SK-N-SH (cell line): Measurements from ENCODE around the gene PTMS. TPM values are rescaled to one million over a fixed set of nuclear protein-coding genes. Genes with fewer than 3 reads are reported as not detected.

ENCODE experiments used
- CTCF ChIA-PET: fragments of 300-600, 350-600 bp; formaldehyde crosslinking; extraction: SDS; loops from one replicate; lab custom pipeline; 2021; lab: Yijun Ruan, JAX
- POLR2A ChIA-PET: fragments of 350-600 bp; sonication (Branson Sonifier 250); formaldehyde crosslinking; extraction: SDS; loops from one replicate; lab custom pipeline; 2020; ENCODE audit warnings: antibody characterized with exemption, inconsistent platforms; lab: Yijun Ruan, JAX
- DNase-seq: peaks from one replicate; pipeline ENCODE4 v3.0.0; 2012
- H2AFZ ChIP-seq: fragments of 200-600 bp; sonication (generic); 2 replicates; pipeline ENCODE4 v1.8.1; 2016; ENCODE audit warnings: antibody characterized with exemption, mild to moderate bottlenecking, low read depth
- H3F3A ChIP-seq: fragments of 200-600 bp; sonication (generic); replicated peaks from 2 replicates; pipeline ENCODE3; 2016; ENCODE audit warnings: antibody characterized with exemption, mild to moderate bottlenecking; ENCODE audit not compliant: insufficient read depth
- H3K27ac ChIP-seq, 2 experiments: fragments of 200-500 bp in 1 of 2; fragments of 200-600 bp in 1 of 2; sonication (Bioruptor generic) in 1 of 2; sonication (generic), shearing (Covaris generic) in 1 of 2; 2 replicates each; pipeline versions ENCODE4 v1.5.1 to v1.6.1; 2014 to 2016; ENCODE audit warnings: low read depth in 2 of 2, inconsistent platforms in 1 of 2, low read length in 1 of 2, mild to moderate bottlenecking in 1 of 2, mixed read lengths in 1 of 2
- H3K27me3 ChIP-seq: fragments of 200-600 bp; sonication (generic), shearing (Covaris generic); 2 replicates; pipeline ENCODE4 v1.6.1; 2016; ENCODE audit warnings: mixed run types; ENCODE audit not compliant: insufficient read depth
- H3K36me3 ChIP-seq, 2 experiments: fragments of 200-500 bp in 1 of 2; fragments of 200-600 bp in 1 of 2; sonication (Bioruptor generic) in 1 of 2; sonication (generic) in 1 of 2; replicated peaks in 1 of 2; 2 replicates each; pipeline versions ENCODE3 to v1.5.1; 2014 to 2016; ENCODE audit warnings: low read length in 1 of 2, mild to moderate bottlenecking in 1 of 2; ENCODE audit not compliant: insufficient read depth in 2 of 2, control insufficient read depth in 1 of 2
- H3K4me1 ChIP-seq, 2 experiments: fragments of 200-500 bp in 1 of 2; fragments of 200-600 bp in 1 of 2; sonication (Bioruptor generic) in 1 of 2; sonication (generic), shearing (Covaris generic) in 1 of 2; 2 replicates each; pipeline versions ENCODE4 v1.5.1 to v1.6.1; 2014 to 2016; ENCODE audit warnings: low read depth in 1 of 2, low read length in 1 of 2, mixed run types in 1 of 2; ENCODE audit not compliant: insufficient read depth in 2 of 2, control insufficient read depth in 1 of 2
- H3K4me2 ChIP-seq: fragments of 200-600 bp; sonication (generic), shearing (Covaris generic); 2 replicates; pipeline ENCODE4 v1.6.1; 2017; ENCODE audit warnings: mixed run types
- H3K4me3 ChIP-seq, 2 experiments: fragments of 200-500 bp in 1 of 2; fragments of 200-600 bp in 1 of 2; sonication (Bioruptor generic) in 1 of 2; sonication (generic), shearing (Covaris generic) in 1 of 2; 2 replicates each; pipeline versions ENCODE4 v1.5.1 to v1.8.1; 2014 to 2016; ENCODE audit warnings: low read depth in 2 of 2, inconsistent platforms in 1 of 2, low read length in 1 of 2, mild to moderate bottlenecking in 1 of 2, mixed read lengths in 1 of 2, moderate library complexity in 1 of 2
- H3K79me2 ChIP-seq: fragments of 200-600 bp; sonication (generic); 2 replicates; pipeline ENCODE4 v1.8.1; 2017; ENCODE audit warnings: mild to moderate bottlenecking; ENCODE audit not compliant: insufficient read depth
- H3K9ac ChIP-seq: fragments of 200-600 bp; sonication (generic); 2 replicates; pipeline ENCODE4 v1.6.1; 2017; ENCODE audit warnings: mixed run types
- H3K9me2 ChIP-seq: fragments of 200-600 bp; sonication (generic); 2 replicates; pipeline ENCODE4 v1.6.1; 2017; ENCODE audit warnings: mixed run types
- H3K9me3 ChIP-seq: fragments of 200-600 bp; sonication (generic); 2 replicates; pipeline ENCODE4 v1.6.1; 2017; ENCODE audit warnings: mixed run types, mild to moderate bottlenecking, moderate library complexity
- H4K20me1 ChIP-seq: fragments of 200-600 bp; sonication (generic); 2 replicates; pipeline ENCODE4 v1.6.1; 2017; ENCODE audit warnings: mild to moderate bottlenecking, mixed run types; ENCODE audit not compliant: insufficient read depth
- CHD2 ChIP-seq: fragments of 150-350 bp; IDR thresholded peaks from 2 replicates; pipeline ENCODE4 v1.6.1; 2018; ENCODE audit warnings: low read length; ENCODE audit not compliant: partially characterized antibody
- FOXM1 ChIP-seq: IDR thresholded peaks from 2 replicates; pipeline ENCODE4 v1.4.0; 2012; ENCODE audit warnings: low read depth, mild to moderate bottlenecking
- GABPA ChIP-seq: IDR thresholded peaks from 2 replicates; pipeline ENCODE4 v1.4.0; 2012; ENCODE audit warnings: low read depth, mild to moderate bottlenecking
- IRF3 ChIP-seq: fragments of 150-350 bp; IDR thresholded peaks from 2 replicates; pipeline ENCODE4 v1.6.1; 2016; ENCODE audit warnings: mild to moderate bottlenecking, low read depth, low read length
- JUND ChIP-seq: IDR thresholded peaks from 2 replicates; pipeline ENCODE4 v1.4.0; 2012
- NRF1 ChIP-seq: IDR thresholded peaks from 2 replicates; pipeline ENCODE4 v1.6.1; 2012; ENCODE audit warnings: low read depth, mild to moderate bottlenecking, low read length
- POLR2AphosphoS5 ChIP-seq: IDR thresholded peaks from 2 replicates; pipeline ENCODE4 v1.6.1; 2012; ENCODE audit warnings: low read depth, low read length
- RAD21 ChIP-seq: IDR thresholded peaks from 2 replicates; pipeline ENCODE4 v1.6.1; 2012; ENCODE audit warnings: mild to moderate bottlenecking, low read length
- RCOR1 ChIP-seq: fragments of 150-350 bp; IDR thresholded peaks from 2 replicates; pipeline ENCODE4 v1.6.1; 2017; ENCODE audit warnings: antibody characterized with exemption, low read length
- RFX5 ChIP-seq: IDR thresholded peaks from 2 replicates; pipeline ENCODE4 v1.6.1; 2012; ENCODE audit warnings: mild to moderate bottlenecking, improper control_type of control experiment, low read length
- SIN3A ChIP-seq: IDR thresholded peaks from 2 replicates; pipeline ENCODE4 v1.6.1; 2012; ENCODE audit warnings: low read depth, mild to moderate bottlenecking, low read length, moderate library complexity, borderline replicate concordance
- SMC3 ChIP-seq: IDR thresholded peaks from 2 replicates; pipeline ENCODE4 v1.6.1; 2012; ENCODE audit warnings: low read depth, low read length, improper control_type of control experiment
- TAF1 ChIP-seq: IDR thresholded peaks from 2 replicates; pipeline ENCODE4 v1.6.1; 2012; ENCODE audit warnings: low read depth, mild to moderate bottlenecking, low read length, moderate library complexity, borderline replicate concordance
- TCF12 ChIP-seq: IDR thresholded peaks from 2 replicates; pipeline ENCODE4 v1.4.0; 2012
- YY1 ChIP-seq: IDR thresholded peaks from 2 replicates; pipeline ENCODE4 v1.4.0; 2012; ENCODE audit warnings: low read depth, mild to moderate bottlenecking
- WGBS: methylation state at CpG from one replicate; pipeline ENCODE4 v1.1.6; 2017; ENCODE audit warnings: low lambda C conversion rate; 5-methylcytosine and 5-hydroxymethylcytosine counted together
- polyA plus RNA-seq, 3 experiments: library from polyadenylated mRNA; depleted of rRNA; stranded (reverse); fragments of >200 nt; gene quantifications; 2 replicates each; pipeline ENCODE4 v1.2.3, GENCODE V29; 2012
- TF ChIP-seq, protein P1 (sequence below): IDR thresholded peaks from 2 replicates; pipeline ENCODE4 v1.6.1; 2012; ENCODE audit warnings: mild to moderate bottlenecking, low read depth, low read length, moderate library complexity
- TF ChIP-seq, protein P2 (sequence below): IDR thresholded peaks from 2 replicates; pipeline ENCODE4 v1.4.0; 2012; ENCODE audit warnings: low read depth, borderline replicate concordance
- TF ChIP-seq, protein P3 (sequence below): IDR thresholded peaks from 2 replicates; pipeline ENCODE4 v1.4.0; 2012; ENCODE audit warnings: low read depth
- TF ChIP-seq, protein P4 (sequence below): fragments of 200-600 bp; sonication (generic); IDR thresholded peaks from 2 replicates; pipeline ENCODE4 v1.6.1; 2017; ENCODE audit warnings: antibody characterized with exemption, mild to moderate bottlenecking, moderate library complexity

Gene PTMS
- polyA plus RNA-seq, 1 of the 3 experiments (the other 2 are of a cell fraction): 661 TPM

GRCh38 chr12:6787309-6787708 is 21.1 kb downstream of the PTMS start:
- H3K4me1 ChIP-seq: peaks cover 0 to under 1% of the 10 kb centered on the region in 2 experiments; a peak in 1 of 4 replicates
- H3K79me2 ChIP-seq: no peaks in the 10 kb centered on the region
- WGBS: 85% methylated on average over 5 of the region's 5 CpGs
- no peak overlapping the region for H2AFZ ChIP-seq
- H3K27ac ChIP-seq: no peak overlapping the region
- H3K9me3 ChIP-seq: no peaks in the 10 kb centered on the region
- TF ChIP-seq, protein P1, sequence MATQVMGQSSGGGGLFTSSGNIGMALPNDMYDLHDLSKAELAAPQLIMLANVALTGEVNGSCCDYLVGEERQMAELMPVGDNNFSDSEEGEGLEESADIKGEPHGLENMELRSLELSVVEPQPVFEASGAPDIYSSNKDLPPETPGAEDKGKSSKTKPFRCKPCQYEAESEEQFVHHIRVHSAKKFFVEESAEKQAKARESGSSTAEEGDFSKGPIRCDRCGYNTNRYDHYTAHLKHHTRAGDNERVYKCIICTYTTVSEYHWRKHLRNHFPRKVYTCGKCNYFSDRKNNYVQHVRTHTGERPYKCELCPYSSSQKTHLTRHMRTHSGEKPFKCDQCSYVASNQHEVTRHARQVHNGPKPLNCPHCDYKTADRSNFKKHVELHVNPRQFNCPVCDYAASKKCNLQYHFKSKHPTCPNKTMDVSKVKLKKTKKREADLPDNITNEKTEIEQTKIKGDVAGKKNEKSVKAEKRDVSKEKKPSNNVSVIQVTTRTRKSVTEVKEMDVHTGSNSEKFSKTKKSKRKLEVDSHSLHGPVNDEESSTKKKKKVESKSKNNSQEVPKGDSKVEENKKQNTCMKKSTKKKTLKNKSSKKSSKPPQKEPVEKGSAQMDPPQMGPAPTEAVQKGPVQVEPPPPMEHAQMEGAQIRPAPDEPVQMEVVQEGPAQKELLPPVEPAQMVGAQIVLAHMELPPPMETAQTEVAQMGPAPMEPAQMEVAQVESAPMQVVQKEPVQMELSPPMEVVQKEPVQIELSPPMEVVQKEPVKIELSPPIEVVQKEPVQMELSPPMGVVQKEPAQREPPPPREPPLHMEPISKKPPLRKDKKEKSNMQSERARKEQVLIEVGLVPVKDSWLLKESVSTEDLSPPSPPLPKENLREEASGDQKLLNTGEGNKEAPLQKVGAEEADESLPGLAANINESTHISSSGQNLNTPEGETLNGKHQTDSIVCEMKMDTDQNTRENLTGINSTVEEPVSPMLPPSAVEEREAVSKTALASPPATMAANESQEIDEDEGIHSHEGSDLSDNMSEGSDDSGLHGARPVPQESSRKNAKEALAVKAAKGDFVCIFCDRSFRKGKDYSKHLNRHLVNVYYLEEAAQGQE: no peak
- TF ChIP-seq, protein P2, sequence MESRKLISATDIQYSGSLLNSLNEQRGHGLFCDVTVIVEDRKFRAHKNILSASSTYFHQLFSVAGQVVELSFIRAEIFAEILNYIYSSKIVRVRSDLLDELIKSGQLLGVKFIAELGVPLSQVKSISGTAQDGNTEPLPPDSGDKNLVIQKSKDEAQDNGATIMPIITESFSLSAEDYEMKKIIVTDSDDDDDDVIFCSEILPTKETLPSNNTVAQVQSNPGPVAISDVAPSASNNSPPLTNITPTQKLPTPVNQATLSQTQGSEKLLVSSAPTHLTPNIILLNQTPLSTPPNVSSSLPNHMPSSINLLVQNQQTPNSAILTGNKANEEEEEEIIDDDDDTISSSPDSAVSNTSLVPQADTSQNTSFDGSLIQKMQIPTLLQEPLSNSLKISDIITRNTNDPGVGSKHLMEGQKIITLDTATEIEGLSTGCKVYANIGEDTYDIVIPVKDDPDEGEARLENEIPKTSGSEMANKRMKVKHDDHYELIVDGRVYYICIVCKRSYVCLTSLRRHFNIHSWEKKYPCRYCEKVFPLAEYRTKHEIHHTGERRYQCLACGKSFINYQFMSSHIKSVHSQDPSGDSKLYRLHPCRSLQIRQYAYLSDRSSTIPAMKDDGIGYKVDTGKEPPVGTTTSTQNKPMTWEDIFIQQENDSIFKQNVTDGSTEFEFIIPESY: no peak
- TF ChIP-seq IRF3 (no peak), GABPA (no peak), CHD2 (no peak), TCF12 (no peak), NRF1 (no peak), SIN3A (no peak), RAD21 (no peak), RCOR1 (no peak), FOXM1 (no peak), TAF1 (no peak), POLR2AphosphoS5 (no peak), YY1 (no peak), JUND (no peak), SMC3 (no peak), RFX5 (no peak)
- TF ChIP-seq, protein P3, sequence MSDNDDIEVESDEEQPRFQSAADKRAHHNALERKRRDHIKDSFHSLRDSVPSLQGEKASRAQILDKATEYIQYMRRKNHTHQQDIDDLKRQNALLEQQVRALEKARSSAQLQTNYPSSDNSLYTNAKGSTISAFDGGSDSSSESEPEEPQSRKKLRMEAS: no peak
- TF ChIP-seq, protein P4, sequence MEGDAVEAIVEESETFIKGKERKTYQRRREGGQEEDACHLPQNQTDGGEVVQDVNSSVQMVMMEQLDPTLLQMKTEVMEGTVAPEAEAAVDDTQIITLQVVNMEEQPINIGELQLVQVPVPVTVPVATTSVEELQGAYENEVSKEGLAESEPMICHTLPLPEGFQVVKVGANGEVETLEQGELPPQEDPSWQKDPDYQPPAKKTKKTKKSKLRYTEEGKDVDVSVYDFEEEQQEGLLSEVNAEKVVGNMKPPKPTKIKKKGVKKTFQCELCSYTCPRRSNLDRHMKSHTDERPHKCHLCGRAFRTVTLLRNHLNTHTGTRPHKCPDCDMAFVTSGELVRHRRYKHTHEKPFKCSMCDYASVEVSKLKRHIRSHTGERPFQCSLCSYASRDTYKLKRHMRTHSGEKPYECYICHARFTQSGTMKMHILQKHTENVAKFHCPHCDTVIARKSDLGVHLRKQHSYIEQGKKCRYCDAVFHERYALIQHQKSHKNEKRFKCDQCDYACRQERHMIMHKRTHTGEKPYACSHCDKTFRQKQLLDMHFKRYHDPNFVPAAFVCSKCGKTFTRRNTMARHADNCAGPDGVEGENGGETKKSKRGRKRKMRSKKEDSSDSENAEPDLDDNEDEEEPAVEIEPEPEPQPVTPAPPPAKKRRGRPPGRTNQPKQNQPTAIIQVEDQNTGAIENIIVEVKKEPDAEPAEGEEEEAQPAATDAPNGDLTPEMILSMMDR: no peak
- TF ChIP-seq, all 33 proteins: peak for 0
- ChIA-PET CTCF (interaction anchor here (0.9 to 1.8 kb wide), 4 partner anchors 8 to 35 kb away, joined by 3 to 7 read pairs (median 3); partner anchors contain the start of gene MLF2), POLR2A (no interaction called here)
- H3K36me3 ChIP-seq: no peaks in the 10 kb centered on the region
- no peak overlapping the region for H3K4me2 ChIP-seq
- H3K9ac ChIP-seq: no peak overlapping the region
- H4K20me1 ChIP-seq: no peaks in the 10 kb centered on the region
- H3F3A ChIP-seq: no peaks in the 10 kb centered on the region
- H3K9me2 ChIP-seq: no peaks in the 10 kb centered on the region
- no peaks in the 10 kb centered on the region for H3K27me3 ChIP-seq
- H3K4me3 ChIP-seq: no peak overlapping the region
- no peak for DNase-seq
